Thoracic aorta (tissue), 2 donors: ENCODE measurements around the gene COMMD7. TPM values are rescaled to one million over a fixed set of nuclear protein-coding genes. Genes with fewer than 3 reads are reported as not detected.

Experiments used
- ATAC-seq: fragments of 150-250 bp; one replicate; pipeline ENCODE4 v1.8.0; 2017; ENCODE audit warnings: low read depth; ENCODE audit not compliant: insufficient number of reproducible peaks, low FRiP score
- DNase-seq: peaks from one replicate; pipeline ENCODE4 v3.0.0-alpha.2; 2020; ENCODE audit warnings: low spot score
- H3K27ac ChIP-seq, 2 donors: fragments of 200-600 bp; sonication (generic); 1 replicate in 1 of 2; 2 replicates in 1 of 2; pipeline ENCODE4 v1.5.1; 2016; ENCODE audit warnings: mild to moderate bottlenecking in 2 of 2, moderate library complexity in 2 of 2
- H3K27me3 ChIP-seq: fragments of 200-600 bp; sonication (generic); replicated peaks from 2 replicates; pipeline ENCODE4 v1.6.0; 2016; ENCODE audit warnings: mild to moderate bottlenecking; ENCODE audit not compliant: insufficient read depth
- H3K36me3 ChIP-seq: fragments of 200-600 bp; sonication (generic); one replicate; pipeline ENCODE4 v1.5.1; 2016
- H3K4me1 ChIP-seq, 2 donors: fragments of 200-600 bp; sonication (generic); 1 replicate in 1 of 2; 2 replicates in 1 of 2; pipeline versions ENCODE4 v1.5.1 to v1.6.0; 2016; ENCODE audit warnings: low read depth in 2 of 2, mild to moderate bottlenecking in 1 of 2; ENCODE audit not compliant: control insufficient read depth in 1 of 2
- H3K4me3 ChIP-seq: fragments of 200-600 bp; sonication (generic); 2 replicates; pipeline ENCODE4 v1.5.1; 2016; ENCODE audit warnings: mild to moderate bottlenecking
- H3K9me3 ChIP-seq: fragments of 200-600 bp; sonication (generic); 2 replicates; pipeline ENCODE4 v1.5.1; 2016
- CTCF ChIP-seq: fragments of 200-600 bp; sonication (generic); IDR thresholded peaks from one replicate; pipeline ENCODE4 v1.5.1; 2019; ENCODE audit warnings: antibody characterized with exemption
- total RNA-seq, 2 donors: library from RNA; depleted of rRNA; stranded (reverse); fragments of >200 nt; gene quantifications; one replicate each; pipeline versions ENCODE4 v1.1.0 to v1.2.3, GENCODE V29; 2016

The COMMD7 gene
- total RNA-seq, 2 donors from 2014 or later: 15.7 to 24.6 TPM

- H3K4me3 ChIP-seq: no peak overlapping the region
Measured at GRCh38 chr20:32655903-32656512, 87.3 kb downstream of the COMMD7 start.

GRCh38 chr20:32652739-32653526, 90.3 kb downstream of the COMMD7 start:
- DNase-seq: peak; percentile 37
- Histone ChIP-seq H3K4me1 (no peaks in the 10 kb centered on the region), H3K27me3 (no peaks in the 10 kb centered on the region), H3K36me3 (no peaks in the 10 kb centered on the region), H3K4me3 (no peak overlapping the region), H3K9me3 (no peaks in the 10 kb centered on the region), H3K27ac (no peak overlapping the region)
- ATAC-seq: peak; percentile 36
- TF ChIP-seq CTCF: peak; percentile 90

More at GRCh38 chr20:32655903-32656512, 87.3 kb downstream of the COMMD7 start:
- no peak for ATAC-seq
- no peaks in the 10 kb centered on the region for H3K36me3 ChIP-seq
- no peak overlapping the region for H3K27ac ChIP-seq
- no peaks in the 10 kb centered on the region for H3K4me1 ChIP-seq
- DNase-seq: no peak
- no peak for TF ChIP-seq CTCF
- H3K27me3 ChIP-seq: no peaks in the 10 kb centered on the region
- no peaks in the 10 kb centered on the region for H3K9me3 ChIP-seq

Other genes starting within 250 kb of the COMMD7 start
- 10 to 100 TPM; 17.5 to 23.7 TPM for gene NOL4L, start 158.1 kb downstream of the COMMD7 start, total RNA-seq
- gene C20orf203, start 69.5 kb downstream of the COMMD7 start, total RNA-seq: 10 to 100 TPM in 1 of 2 donors, 1 to 10 TPM in 1; 1.2 to 11.3 TPM
- 1 to 10 TPM in 1 of 2 donors, under 1 TPM in 1; 0.81 to 1.3 TPM for gene DNMT3B, start 18.9 kb upstream of the COMMD7 start, total RNA-seq
- 100 to 1,000 TPM in 1 of 2 donors, 10 to 100 TPM in 1; 79.1 to 104 TPM for gene MAPRE1, start 76.5 kb upstream of the COMMD7 start, total RNA-seq
- 1 to 10 TPM; 1.5 to 2.9 TPM for gene EFCAB8, start 115.5 kb upstream of the COMMD7 start, total RNA-seq